Hair follicle dermal papilla cell (primary cell): ENCODE results near the gene TAF8. TPM values are rescaled to one million over a fixed set of nuclear protein-coding genes. Genes with fewer than 3 reads are reported as not detected.

Experiments used
- small RNA-seq: library from RNA; depleted of rRNA; stranded (forward); fragments of <200 nt; gene quantifications from one replicate; pipeline ENCODE3, GENCODE V24; 2012
- total RNA-seq: library from RNA; depleted of rRNA; stranded (reverse); fragments of >200 nt; gene quantifications from 2 replicates; pipeline ENCODE4 v1.2.3, GENCODE V29; 2012

Gene TAF8, protein sequence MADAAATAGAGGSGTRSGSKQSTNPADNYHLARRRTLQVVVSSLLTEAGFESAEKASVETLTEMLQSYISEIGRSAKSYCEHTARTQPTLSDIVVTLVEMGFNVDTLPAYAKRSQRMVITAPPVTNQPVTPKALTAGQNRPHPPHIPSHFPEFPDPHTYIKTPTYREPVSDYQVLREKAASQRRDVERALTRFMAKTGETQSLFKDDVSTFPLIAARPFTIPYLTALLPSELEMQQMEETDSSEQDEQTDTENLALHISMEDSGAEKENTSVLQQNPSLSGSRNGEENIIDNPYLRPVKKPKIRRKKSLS
- total RNA-seq: 13.7 and 15.3 TPM in 2 replicates

DNA sequence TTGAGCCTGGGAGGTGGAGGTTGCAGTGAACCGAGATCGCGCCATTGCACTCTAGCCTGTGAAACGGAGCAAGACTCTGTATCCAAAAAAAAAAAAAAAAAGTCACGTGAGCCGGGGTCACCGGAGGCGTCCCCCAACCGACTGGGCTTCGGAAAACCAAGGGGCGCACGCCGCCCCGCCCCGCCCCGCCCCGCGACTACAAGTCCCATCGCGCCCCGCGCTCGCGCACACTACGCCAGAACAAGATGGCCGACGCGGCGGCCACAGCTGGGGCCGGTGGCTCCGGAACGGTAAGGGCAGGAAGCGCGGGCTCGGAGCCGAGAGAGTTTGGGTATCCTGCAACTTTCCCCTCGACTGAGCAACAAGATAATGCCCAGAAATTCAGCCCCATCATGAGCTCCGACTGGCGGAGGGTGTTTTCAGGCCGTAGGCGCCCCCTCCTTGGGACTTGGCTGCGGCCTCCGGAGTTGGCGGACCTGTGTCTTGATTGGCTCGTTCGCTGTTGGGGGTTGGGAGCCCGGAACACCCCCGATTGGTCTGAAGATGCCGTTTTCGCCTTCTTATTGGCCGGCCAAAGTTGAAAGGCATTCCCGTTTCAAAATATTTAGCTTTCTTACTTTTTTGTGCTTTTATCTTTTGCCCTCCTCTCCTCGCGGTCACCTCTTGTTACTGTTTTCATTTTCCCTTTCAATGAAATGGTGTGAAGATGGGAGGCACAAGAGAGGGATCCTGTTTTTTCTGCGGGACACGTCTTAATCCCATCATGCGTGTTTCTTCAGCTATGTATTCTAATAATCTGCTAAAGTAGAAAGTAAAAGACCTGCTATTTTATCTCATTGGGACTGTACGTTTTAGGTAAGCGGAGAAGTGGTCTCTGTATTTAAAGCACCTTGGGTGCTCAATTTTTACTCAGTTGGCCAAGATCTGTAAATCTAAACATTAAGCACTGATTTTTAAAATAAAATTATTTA is at the start of gene TAF8:
TAF8 (plus strand) TSS at position 228 of the 971 bp plus-strand sequence; CDS start at position 246, 18 bp downstream.

Small RNAs within 50 kb of the gene (small RNA-seq; reads per million reads assigned to genes)
- 1.0 reads per million, percentile 20 among the genes with 10 or more reads in this experiment for gene RNU6-761P

Other genes starting within 250 kb of the TAF8 start
- 2.8 and 3.7 TPM in 2 replicates for gene USP49, start 155.1 kb upstream of the TAF8 start, total RNA-seq
- gene MED20, start 129.4 kb upstream of the TAF8 start, total RNA-seq: 34.7 and 39.1 TPM in 2 replicates
- 10.1 and 17.0 TPM in 2 replicates for gene BYSL, start 129.0 kb upstream of the TAF8 start, total RNA-seq
- gene CCND3, start 108.7 kb upstream of the TAF8 start, total RNA-seq: 26.7 and 27.3 TPM in 2 replicates
- 1.5 and 2.6 TPM in 2 replicates for gene C6orf132, start 92.1 kb downstream of the TAF8 start, total RNA-seq
- 0.24 TPM in 1 of 2 replicates, not detected in the other for gene GUCA1A, start 122.8 kb downstream of the TAF8 start, total RNA-seq
- 0.36 TPM in 1 of 2 replicates, not detected in the other for gene GUCA1B, start 144.4 kb downstream of the TAF8 start, total RNA-seq
- 34.9 and 35.8 TPM in 2 replicates for gene MRPS10, start 167.3 kb downstream of the TAF8 start, total RNA-seq